ENCODE measurements around the gene NTMT1.
A peak's percentile ranks its signal among the peaks of the same experiment; 100 is the strongest.

NTMT1 gene

DNA sequence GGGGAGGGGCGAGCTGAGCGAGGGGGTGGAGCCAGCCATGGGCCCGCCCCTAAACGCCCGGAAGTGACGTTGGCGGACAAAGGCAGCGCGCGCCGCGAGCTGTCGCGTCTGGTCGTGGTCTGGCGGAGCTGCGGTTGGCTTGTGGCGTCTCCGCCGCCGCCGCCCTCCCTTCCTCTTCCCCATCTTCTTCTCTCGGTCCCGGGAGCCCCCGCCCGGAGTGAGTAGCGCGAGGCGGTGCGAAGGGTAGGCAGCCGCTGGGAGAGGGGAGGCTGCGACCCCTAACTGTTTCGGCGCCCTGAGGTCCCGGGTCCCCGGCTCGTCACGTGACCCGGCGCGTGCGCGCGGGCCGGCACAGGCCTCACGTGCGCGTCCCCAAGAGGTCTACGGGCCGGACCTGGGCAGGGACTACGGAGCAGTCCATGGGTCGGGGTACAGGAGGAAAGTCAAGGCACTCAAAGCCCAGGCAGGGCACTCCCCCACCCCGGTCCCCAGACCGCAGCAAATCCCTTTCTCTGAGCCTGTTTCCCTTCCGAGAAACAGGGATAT lies at the start of gene NTMT1:
NTMT1 (plus strand) TSS at position 85 of the 546 bp plus-strand sequence. CDS start 6,541 bp downstream, outside the sequence.
- DNase-seq: peak; percentile 92 to 95
- TF ChIP-seq POLR2A (IDR thresholded peaks at IDR 0.05; ENCODE audit: low read length): peak; percentile 93
- TF ChIP-seq GATA1 (IDR thresholded peaks at IDR 0.05; ENCODE audit: low read depth, low read length): no peak

GRCh38 chr9:129576546-129577543 lies 49.1 kb upstream of the NTMT1 start:
- no peak for TF ChIP-seq POLR2A (IDR thresholded peaks at IDR 0.05; ENCODE audit: low read length)
- no peak for TF ChIP-seq GATA1 (IDR thresholded peaks at IDR 0.05; ENCODE audit: low read depth, low read length)
- DNase-seq: no peak

GRCh38 chr9:129579294-129579693 lies 46.7 kb upstream of the NTMT1 start:
- DNase-seq: no peak

DNA sequence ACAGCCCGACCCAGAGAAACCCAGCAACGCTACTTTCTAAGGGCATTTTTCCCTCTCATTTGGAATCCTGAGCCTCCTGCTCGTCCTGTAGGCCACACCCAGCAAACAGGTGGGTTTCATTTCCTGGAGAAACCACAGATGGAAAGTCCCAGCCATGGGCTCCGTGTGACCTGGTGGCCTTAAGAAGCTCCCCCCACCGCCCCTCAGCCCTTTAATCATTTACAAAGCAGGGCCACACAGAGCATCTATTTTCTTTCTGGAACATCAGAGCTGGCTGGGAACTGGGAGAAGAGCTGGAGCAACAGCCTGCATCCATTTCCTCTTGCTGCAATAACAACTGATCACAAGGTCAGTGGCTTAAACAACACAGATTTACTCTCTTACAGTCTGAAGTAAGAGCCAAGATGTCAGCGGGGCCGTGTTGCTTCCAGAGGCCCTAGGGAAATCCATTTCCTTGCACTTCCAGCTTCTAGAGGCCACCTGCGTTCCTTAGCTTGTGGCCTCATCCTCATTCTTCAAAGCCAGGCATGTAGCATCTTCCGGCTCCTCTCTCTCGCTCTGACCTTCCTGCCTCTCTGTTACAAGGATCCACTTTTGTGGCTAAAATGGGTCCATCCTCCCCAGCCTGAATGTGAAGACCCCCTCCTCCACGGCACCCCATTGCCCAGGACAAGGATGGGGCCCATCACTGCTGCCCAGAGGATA lies 45.6 kb upstream of the NTMT1 start:
- DNase-seq: no peak
- TF ChIP-seq GATA1 (IDR thresholded peaks at IDR 0.05; ENCODE audit: low read depth, low read length) (no peak), POLR2A (IDR thresholded peaks at IDR 0.05; ENCODE audit: low read length) (no peak)

More at GRCh38 chr9:129579294-129579693, 46.7 kb upstream of the NTMT1 start:
- TF ChIP-seq GATA1 (IDR thresholded peaks at IDR 0.05; ENCODE audit: low read depth, low read length) (no peak), POLR2A (IDR thresholded peaks at IDR 0.05; ENCODE audit: low read length) (no peak)

DNA sequence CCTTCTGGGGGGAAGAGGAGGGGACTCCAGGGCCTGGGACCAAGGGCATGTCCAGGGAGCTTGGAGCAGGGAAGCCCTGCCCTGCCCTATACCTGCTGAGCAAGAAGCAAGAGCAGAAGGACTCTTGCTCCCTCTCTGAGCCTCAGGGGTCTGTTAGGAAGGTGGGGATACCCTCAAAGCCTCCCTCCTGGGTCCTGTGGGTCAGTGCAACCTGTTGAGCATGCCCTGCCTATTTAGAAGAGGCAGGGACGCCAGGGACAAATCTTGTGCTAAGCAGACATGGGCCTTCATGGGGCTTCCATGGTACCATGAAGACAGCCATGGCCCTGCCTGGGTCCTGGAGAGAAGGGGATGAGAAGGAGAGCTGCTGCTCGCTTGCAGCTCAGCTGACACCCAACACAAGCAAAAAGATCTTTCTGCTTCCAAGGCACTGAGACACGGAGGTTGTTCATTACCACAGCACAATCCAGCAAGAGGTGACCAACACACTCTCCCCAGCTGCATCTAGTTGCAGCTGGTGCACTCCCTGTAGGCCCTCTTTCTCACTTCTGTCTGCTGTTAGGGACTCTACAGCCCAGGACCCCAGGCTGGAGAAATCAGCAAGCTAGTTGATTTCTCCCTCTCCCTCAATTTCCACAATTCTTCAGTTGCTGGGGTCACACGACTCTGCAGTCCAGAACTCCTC lies 44.3 kb upstream of the NTMT1 start:
- TF ChIP-seq POLR2A (IDR thresholded peaks at IDR 0.05; ENCODE audit: low read length) (no peak), GATA1 (IDR thresholded peaks at IDR 0.05; ENCODE audit: low read depth, low read length) (no peak)

GRCh38 chr9:129582855-129583254 lies 43.1 kb upstream of the NTMT1 start:
- DNase-seq: no peak
- TF ChIP-seq POLR2A (IDR thresholded peaks at IDR 0.05; ENCODE audit: low read length) (no peak), GATA1 (IDR thresholded peaks at IDR 0.05; ENCODE audit: low read depth, low read length) (no peak)

More for the DNA sequence above, 44.3 kb upstream of the NTMT1 start:
- DNase-seq: no peak

DNA sequence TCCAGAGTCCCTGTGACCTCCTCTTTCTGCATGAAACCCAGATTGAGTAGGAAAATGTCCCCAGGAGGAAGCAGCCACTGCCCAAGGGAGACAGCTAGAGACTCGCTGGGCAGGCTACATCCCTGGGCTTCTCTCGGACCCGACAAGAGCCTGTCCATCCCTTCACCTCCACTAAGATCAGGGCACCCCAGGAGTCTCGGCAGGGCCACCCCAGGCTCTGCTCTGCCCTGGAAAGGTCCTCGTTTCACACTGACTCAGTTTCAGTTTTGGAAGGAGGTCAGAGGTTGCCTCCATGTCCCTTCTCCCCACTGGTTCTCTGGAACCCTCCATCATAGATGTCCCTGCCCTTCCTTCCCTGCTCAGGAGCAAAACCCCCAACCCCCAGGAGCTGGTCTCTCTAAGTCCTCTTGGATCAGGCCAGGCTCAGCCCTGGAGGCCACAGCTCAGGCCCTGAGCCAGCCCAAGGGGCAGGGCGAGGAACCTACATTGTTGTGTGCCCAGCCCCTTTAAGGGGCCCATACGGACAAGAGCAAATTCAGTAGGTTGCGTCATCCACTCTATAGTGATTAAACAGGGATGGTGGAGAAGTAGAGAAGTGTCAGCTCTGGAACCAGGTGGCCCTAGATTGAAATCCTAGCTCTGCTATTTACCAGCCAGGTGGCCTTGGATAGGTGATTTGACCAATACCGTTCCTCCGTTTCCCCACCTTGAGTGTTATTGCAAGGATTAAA lies 42.5 kb upstream of the NTMT1 start:
- TF ChIP-seq GATA1 (IDR thresholded peaks at IDR 0.05; ENCODE audit: low read depth, low read length): no peak
- TF ChIP-seq POLR2A (IDR thresholded peaks at IDR 0.05; ENCODE audit: low read length): no peak
- DNase-seq: peak in 1 of 2 experiments; percentile 36

DNA sequence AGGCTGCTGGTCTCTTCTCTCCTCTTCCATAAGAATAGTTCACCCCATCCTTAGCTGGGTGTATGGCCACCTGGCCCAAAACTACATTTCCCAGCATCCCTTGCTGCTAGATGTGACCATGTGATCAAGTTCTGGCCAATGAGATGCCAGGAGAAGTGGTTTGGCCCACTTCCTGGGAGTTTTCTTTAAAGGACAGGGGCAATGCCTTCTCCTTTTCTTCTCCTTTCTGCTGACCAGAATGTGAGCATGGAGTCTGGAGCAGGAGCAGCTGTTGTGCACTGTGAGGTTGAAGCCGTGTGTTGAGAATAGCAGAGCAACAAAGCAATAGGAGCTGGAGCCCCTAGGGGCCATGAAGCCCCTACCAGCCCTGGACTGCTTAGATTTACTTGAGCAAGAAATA lies 41.8 kb upstream of the NTMT1 start:
- peak; percentile 66 to 80 for DNase-seq
- no peak for TF ChIP-seq GATA1 (IDR thresholded peaks at IDR 0.05; ENCODE audit: low read depth, low read length)
- TF ChIP-seq POLR2A (IDR thresholded peaks at IDR 0.05; ENCODE audit: low read length): no peak

GRCh38 chr9:129585352-129585751 lies 40.6 kb upstream of the NTMT1 start:
- no peak for DNase-seq
- TF ChIP-seq POLR2A (IDR thresholded peaks at IDR 0.05; ENCODE audit: low read length) (no peak), GATA1 (IDR thresholded peaks at IDR 0.05; ENCODE audit: low read depth, low read length) (no peak)

GRCh38 chr9:129586245-129586644 lies 39.7 kb upstream of the NTMT1 start:
- TF ChIP-seq POLR2A (IDR thresholded peaks at IDR 0.05; ENCODE audit: low read length) (no peak), GATA1 (IDR thresholded peaks at IDR 0.05; ENCODE audit: low read depth, low read length) (no peak)
- no peak for DNase-seq

DNA sequence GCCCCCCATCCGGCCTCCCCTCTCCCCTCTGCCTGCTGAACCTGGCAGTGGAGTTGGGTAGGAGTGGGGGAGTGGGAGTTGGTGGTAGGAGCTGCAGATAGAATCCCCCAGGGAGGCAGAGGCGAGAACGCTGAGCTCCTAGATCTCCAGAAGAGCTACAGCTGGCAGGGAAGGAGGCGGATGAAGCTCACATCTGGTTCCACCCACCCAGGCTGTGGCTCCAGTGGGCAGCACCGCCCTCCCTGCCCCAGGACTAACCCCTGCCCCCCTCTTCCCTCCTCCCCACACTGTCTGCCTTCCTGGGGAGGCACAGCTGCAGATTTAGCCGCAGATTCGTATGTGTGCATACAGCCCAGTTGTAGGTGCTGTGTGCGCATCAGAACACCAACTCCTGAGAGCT lies 39.3 kb upstream of the NTMT1 start:
- DNase-seq: no peak
- TF ChIP-seq GATA1 (IDR thresholded peaks at IDR 0.05; ENCODE audit: low read depth, low read length): no peak
- no peak for TF ChIP-seq POLR2A (IDR thresholded peaks at IDR 0.05; ENCODE audit: low read length)

- DNase-seq: no peak
- TF ChIP-seq GATA1 (IDR thresholded peaks at IDR 0.05; ENCODE audit: low read depth, low read length) (no peak), POLR2A (IDR thresholded peaks at IDR 0.05; ENCODE audit: low read length) (no peak)
Observed at GRCh38 chr9:129587487-129588262, 38.3 kb upstream of the NTMT1 start.

Data from erythroblast (primary cell).